ENCODE results near the gene KCNAB1. TPM values are rescaled to one million over a fixed set of nuclear protein-coding genes. Genes with fewer than 3 reads are reported as not detected.

The KCNAB1 gene
- total and polyA plus RNA-seq, 2 of the 8 experiments (the other 6 are each of a cell fraction or from before 2014, with no cell fraction given), result 0.51 to 2.3 TPM

GRCh38 chr3:156495816-156496215 is 375.4 kb downstream of the KCNAB1 start (continued):
- TF ChIP-seq, protein P1, sequence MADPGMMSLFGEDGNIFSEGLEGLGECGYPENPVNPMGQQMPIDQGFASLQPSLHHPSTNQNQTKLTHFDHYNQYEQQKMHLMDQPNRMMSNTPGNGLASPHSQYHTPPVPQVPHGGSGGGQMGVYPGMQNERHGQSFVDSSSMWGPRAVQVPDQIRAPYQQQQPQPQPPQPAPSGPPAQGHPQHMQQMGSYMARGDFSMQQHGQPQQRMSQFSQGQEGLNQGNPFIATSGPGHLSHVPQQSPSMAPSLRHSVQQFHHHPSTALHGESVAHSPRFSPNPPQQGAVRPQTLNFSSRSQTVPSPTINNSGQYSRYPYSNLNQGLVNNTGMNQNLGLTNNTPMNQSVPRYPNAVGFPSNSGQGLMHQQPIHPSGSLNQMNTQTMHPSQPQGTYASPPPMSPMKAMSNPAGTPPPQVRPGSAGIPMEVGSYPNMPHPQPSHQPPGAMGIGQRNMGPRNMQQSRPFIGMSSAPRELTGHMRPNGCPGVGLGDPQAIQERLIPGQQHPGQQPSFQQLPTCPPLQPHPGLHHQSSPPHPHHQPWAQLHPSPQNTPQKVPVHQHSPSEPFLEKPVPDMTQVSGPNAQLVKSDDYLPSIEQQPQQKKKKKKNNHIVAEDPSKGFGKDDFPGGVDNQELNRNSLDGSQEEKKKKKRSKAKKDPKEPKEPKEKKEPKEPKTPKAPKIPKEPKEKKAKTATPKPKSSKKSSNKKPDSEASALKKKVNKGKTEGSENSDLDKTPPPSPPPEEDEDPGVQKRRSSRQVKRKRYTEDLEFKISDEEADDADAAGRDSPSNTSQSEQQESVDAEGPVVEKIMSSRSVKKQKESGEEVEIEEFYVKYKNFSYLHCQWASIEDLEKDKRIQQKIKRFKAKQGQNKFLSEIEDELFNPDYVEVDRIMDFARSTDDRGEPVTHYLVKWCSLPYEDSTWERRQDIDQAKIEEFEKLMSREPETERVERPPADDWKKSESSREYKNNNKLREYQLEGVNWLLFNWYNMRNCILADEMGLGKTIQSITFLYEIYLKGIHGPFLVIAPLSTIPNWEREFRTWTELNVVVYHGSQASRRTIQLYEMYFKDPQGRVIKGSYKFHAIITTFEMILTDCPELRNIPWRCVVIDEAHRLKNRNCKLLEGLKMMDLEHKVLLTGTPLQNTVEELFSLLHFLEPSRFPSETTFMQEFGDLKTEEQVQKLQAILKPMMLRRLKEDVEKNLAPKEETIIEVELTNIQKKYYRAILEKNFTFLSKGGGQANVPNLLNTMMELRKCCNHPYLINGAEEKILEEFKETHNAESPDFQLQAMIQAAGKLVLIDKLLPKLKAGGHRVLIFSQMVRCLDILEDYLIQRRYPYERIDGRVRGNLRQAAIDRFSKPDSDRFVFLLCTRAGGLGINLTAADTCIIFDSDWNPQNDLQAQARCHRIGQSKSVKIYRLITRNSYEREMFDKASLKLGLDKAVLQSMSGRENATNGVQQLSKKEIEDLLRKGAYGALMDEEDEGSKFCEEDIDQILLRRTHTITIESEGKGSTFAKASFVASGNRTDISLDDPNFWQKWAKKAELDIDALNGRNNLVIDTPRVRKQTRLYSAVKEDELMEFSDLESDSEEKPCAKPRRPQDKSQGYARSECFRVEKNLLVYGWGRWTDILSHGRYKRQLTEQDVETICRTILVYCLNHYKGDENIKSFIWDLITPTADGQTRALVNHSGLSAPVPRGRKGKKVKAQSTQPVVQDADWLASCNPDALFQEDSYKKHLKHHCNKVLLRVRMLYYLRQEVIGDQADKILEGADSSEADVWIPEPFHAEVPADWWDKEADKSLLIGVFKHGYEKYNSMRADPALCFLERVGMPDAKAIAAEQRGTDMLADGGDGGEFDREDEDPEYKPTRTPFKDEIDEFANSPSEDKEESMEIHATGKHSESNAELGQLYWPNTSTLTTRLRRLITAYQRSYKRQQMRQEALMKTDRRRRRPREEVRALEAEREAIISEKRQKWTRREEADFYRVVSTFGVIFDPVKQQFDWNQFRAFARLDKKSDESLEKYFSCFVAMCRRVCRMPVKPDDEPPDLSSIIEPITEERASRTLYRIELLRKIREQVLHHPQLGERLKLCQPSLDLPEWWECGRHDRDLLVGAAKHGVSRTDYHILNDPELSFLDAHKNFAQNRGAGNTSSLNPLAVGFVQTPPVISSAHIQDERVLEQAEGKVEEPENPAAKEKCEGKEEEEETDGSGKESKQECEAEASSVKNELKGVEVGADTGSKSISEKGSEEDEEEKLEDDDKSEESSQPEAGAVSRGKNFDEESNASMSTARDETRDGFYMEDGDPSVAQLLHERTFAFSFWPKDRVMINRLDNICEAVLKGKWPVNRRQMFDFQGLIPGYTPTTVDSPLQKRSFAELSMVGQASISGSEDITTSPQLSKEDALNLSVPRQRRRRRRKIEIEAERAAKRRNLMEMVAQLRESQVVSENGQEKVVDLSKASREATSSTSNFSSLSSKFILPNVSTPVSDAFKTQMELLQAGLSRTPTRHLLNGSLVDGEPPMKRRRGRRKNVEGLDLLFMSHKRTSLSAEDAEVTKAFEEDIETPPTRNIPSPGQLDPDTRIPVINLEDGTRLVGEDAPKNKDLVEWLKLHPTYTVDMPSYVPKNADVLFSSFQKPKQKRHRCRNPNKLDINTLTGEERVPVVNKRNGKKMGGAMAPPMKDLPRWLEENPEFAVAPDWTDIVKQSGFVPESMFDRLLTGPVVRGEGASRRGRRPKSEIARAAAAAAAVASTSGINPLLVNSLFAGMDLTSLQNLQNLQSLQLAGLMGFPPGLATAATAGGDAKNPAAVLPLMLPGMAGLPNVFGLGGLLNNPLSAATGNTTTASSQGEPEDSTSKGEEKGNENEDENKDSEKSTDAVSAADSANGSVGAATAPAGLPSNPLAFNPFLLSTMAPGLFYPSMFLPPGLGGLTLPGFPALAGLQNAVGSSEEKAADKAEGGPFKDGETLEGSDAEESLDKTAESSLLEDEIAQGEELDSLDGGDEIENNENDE (IDR thresholded peaks at IDR 0.05; ENCODE audit: insufficient replicate concordance, low read length), result no peak
- TF ChIP-seq CEBPB (IDR thresholded peaks at IDR 0.05; ENCODE audit: low read depth, low read length), result no peak
- no peak for TF ChIP-seq CTBP2 (IDR thresholded peaks at IDR 0.05; ENCODE audit: borderline replicate concordance, insufficient read depth, insufficient read length, low read length)
- TF ChIP-seq POLR2A (IDR thresholded peaks at IDR 0.05; ENCODE audit: control extremely low read depth in 1 of 2, low read depth in 2 of 2, low read length in 2 of 2), result no peak
- TF ChIP-seq PHF8 (conservative IDR thresholded peaks at IDR 0.05; ENCODE audit: low read depth, low read length), result no peak
- no peak for TF ChIP-seq KDM4A (IDR thresholded peaks at IDR 0.05; ENCODE audit: low read depth, low read length, severe bottlenecking)
- no peak for TF ChIP-seq ZNF274 (IDR thresholded peaks at IDR 0.05; ENCODE audit: borderline replicate concordance, extremely low read depth, low read length)
- no peak for TF ChIP-seq TAF7 (optimal IDR thresholded peaks at IDR 0.05; ENCODE audit: borderline replicate concordance, low read depth, low read length)
- TF ChIP-seq SP4 (IDR thresholded peaks at IDR 0.05; ENCODE audit: low read length), result no peak

All from H1 (cell line).